NCI-H1436 treated with DMSO at 0.1 percent for 48 hours (cell line): ENCODE results near the gene ZNF418.
"Not testable (repeated sequence)": the region's sequence is repeated elsewhere in the genome, so short reads cannot be mapped to it uniquely, and the experiment has no call there.

Experiments
- DNase-seq: peaks from one replicate; lab custom pipeline; 2025; lab: John Stamatoyannopoulos, UW

Gene ZNF418

GRCh38 chr19:57888560-57889231 lies 46.5 kb downstream of the ZNF418 start, which contains the start of gene ZNF814:
TSS of gene ZNF814 (minus strand) at chr19:57889037. CDS start at chr19:57888802, 235 bp downstream.
- no peak for DNase-seq

- no peak for DNase-seq
Measured at GRCh38 chr19:57888107-57888559, 47.1 kb downstream of the ZNF418 start.

- no peak for DNase-seq
Measured at GRCh38 chr19:57887195-57887941, 47.8 kb downstream of the ZNF418 start.

GRCh38 chr19:57886046-57886445 lies 49.2 kb downstream of the ZNF418 start:
- no peak for DNase-seq

- not testable (repeated sequence) for DNase-seq
Measured at GRCh38 chr19:57873883-57874799, 61.1 kb downstream of the ZNF418 start.

- DNase-seq: no peak
Measured at GRCh38 chr19:57872450-57872849, 62.8 kb downstream of the ZNF418 start.
